Stomach smooth muscle (tissue), 2 donors: ENCODE measurements around the gene ADCY1.

Source experiments
- H3K27ac ChIP-seq: one replicate; pipeline ENCODE4 v1.7.0; 2013; ENCODE audit warnings: mild to moderate bottlenecking, low read length, inconsistent platforms
- H3K27me3 ChIP-seq, 2 donors: one replicate each; pipeline ENCODE4 v1.7.0; 2013; ENCODE audit warnings: low read length in 2 of 2; ENCODE audit not compliant: insufficient read depth in 2 of 2, control insufficient read depth in 1 of 2
- H3K36me3 ChIP-seq, 2 donors: one replicate each; pipeline ENCODE4 v1.7.0; 2013; ENCODE audit warnings: low read length in 2 of 2; ENCODE audit not compliant: control insufficient read depth in 2 of 2, insufficient read depth in 2 of 2
- H3K4me1 ChIP-seq: one replicate; pipeline ENCODE4 v1.7.0; 2013; ENCODE audit warnings: low read length; ENCODE audit not compliant: control insufficient read depth, insufficient read depth
- H3K4me3 ChIP-seq, 2 donors: one replicate each; pipeline ENCODE4 v1.7.0; 2013; ENCODE audit warnings: low read length in 2 of 2
- H3K9ac ChIP-seq, 2 donors: one replicate each; pipeline ENCODE4 v1.7.0; 2013; ENCODE audit warnings: low read length in 2 of 2, mild to moderate bottlenecking in 1 of 2
- H3K9me3 ChIP-seq, 2 donors: one replicate each; pipeline ENCODE4 v1.7.0; 2013; ENCODE audit warnings: low read length in 2 of 2; ENCODE audit not compliant: control insufficient read depth in 2 of 2
- donor health status: healthy.
- donor health status: Pancreatic carcinoma.

The ADCY1 gene

GRCh38 chr7:45688382-45688781 is 114.2 kb downstream of the ADCY1 start:
- no peaks in the 10 kb centered on the region for H3K36me3 ChIP-seq
- H3K4me3 ChIP-seq, result no peak overlapping the region
- no peaks in the 10 kb centered on the region for H3K9me3 ChIP-seq

GRCh38 chr7:45689011-45689796 is 115.0 kb downstream of the ADCY1 start:
- Histone ChIP-seq H3K4me1 (no peaks in the 10 kb centered on the region), H3K27ac (no peak overlapping the region)

More at GRCh38 chr7:45688382-45688781, 114.2 kb downstream of the ADCY1 start:
- Histone ChIP-seq H3K27me3 (no peaks in the 10 kb centered on the region), H3K9ac (no peak overlapping the region), H3K4me1 (no peaks in the 10 kb centered on the region), H3K27ac (no peak overlapping the region)

GRCh38 chr7:45689797-45690761 is 115.9 kb downstream of the ADCY1 start:
- no peaks in the 10 kb centered on the region for H3K36me3 ChIP-seq

More at GRCh38 chr7:45689011-45689796, 115.0 kb downstream of the ADCY1 start:
- H3K9me3 ChIP-seq, result no peaks in the 10 kb centered on the region
- H3K36me3 ChIP-seq, result no peaks in the 10 kb centered on the region
- H3K9ac ChIP-seq, result no peak overlapping the region
- no peak overlapping the region for H3K4me3 ChIP-seq
- H3K27me3 ChIP-seq, result no peaks in the 10 kb centered on the region

GRCh38 chr7:45690762-45691150 is 116.6 kb downstream of the ADCY1 start:
- Histone ChIP-seq H3K4me1 (no peaks in the 10 kb centered on the region), H3K36me3 (no peaks in the 10 kb centered on the region), H3K27me3 (no peaks in the 10 kb centered on the region), H3K9ac (no peak overlapping the region), H3K4me3 (no peak overlapping the region), H3K27ac (no peak overlapping the region), H3K9me3 (no peaks in the 10 kb centered on the region)

More at GRCh38 chr7:45689797-45690761, 115.9 kb downstream of the ADCY1 start:
- Histone ChIP-seq H3K9me3 (no peaks in the 10 kb centered on the region), H3K27me3 (no peaks in the 10 kb centered on the region), H3K4me1 (no peaks in the 10 kb centered on the region), H3K9ac (no peak overlapping the region), H3K4me3 (no peak overlapping the region), H3K27ac (no peak overlapping the region)

GRCh38 chr7:45691155-45691656 is 117.0 kb downstream of the ADCY1 start:
- Histone ChIP-seq H3K27ac (no peak overlapping the region), H3K4me3 (no peak overlapping the region), H3K9me3 (no peaks in the 10 kb centered on the region), H3K27me3 (no peaks in the 10 kb centered on the region), H3K9ac (no peak overlapping the region), H3K4me1 (no peaks in the 10 kb centered on the region), H3K36me3 (no peaks in the 10 kb centered on the region)

- Histone ChIP-seq H3K27ac (no peak overlapping the region), H3K4me3 (no peak overlapping the region), H3K9me3 (no peaks in the 10 kb centered on the region), H3K36me3 (no peaks in the 10 kb centered on the region), H3K4me1 (no peaks in the 10 kb centered on the region), H3K27me3 (no peaks in the 10 kb centered on the region), H3K9ac (no peak overlapping the region)
These were observed 117.9 kb downstream of the ADCY1 start for GRCh38 chr7:45692031-45692430.

- Histone ChIP-seq H3K36me3 (no peaks in the 10 kb centered on the region), H3K27ac (no peak overlapping the region), H3K4me1 (no peaks in the 10 kb centered on the region), H3K27me3 (peaks cover 0 to 3% of the 10 kb centered on the region in 2 donors), H3K9me3 (no peaks in the 10 kb centered on the region), H3K9ac (no peak overlapping the region), H3K4me3 (no peak overlapping the region)
These were observed 121.3 kb downstream of the ADCY1 start for GRCh38 chr7:45695249-45695995.

GRCh38 chr7:45696476-45696875 is 122.3 kb downstream of the ADCY1 start:
- Histone ChIP-seq H3K4me3 (no peak overlapping the region), H3K4me1 (no peaks in the 10 kb centered on the region), H3K27me3 (peaks cover 0 to 5% of the 10 kb centered on the region in 2 donors), H3K9ac (no peak overlapping the region), H3K36me3 (no peaks in the 10 kb centered on the region), H3K27ac (no peak overlapping the region), H3K9me3 (no peaks in the 10 kb centered on the region)

- no peak overlapping the region for H3K9ac ChIP-seq
- H3K27ac ChIP-seq, result no peak overlapping the region
- H3K9me3 ChIP-seq, result no peaks in the 10 kb centered on the region
- H3K4me3 ChIP-seq, result no peak overlapping the region
- H3K27me3 ChIP-seq, result peaks cover 0 to 5% of the 10 kb centered on the region in 2 donors
- H3K4me1 ChIP-seq, result no peaks in the 10 kb centered on the region
- no peaks in the 10 kb centered on the region for H3K36me3 ChIP-seq
These were observed 123.5 kb downstream of the ADCY1 start for GRCh38 chr7:45697576-45698136.
